ENCODE data around the gene CD8B2.
"Not testable (repeated sequence)": the region's sequence is repeated elsewhere in the genome, so short reads cannot be mapped to it uniquely, and the experiment has no call there.

The CD8B2 gene

DNA sequence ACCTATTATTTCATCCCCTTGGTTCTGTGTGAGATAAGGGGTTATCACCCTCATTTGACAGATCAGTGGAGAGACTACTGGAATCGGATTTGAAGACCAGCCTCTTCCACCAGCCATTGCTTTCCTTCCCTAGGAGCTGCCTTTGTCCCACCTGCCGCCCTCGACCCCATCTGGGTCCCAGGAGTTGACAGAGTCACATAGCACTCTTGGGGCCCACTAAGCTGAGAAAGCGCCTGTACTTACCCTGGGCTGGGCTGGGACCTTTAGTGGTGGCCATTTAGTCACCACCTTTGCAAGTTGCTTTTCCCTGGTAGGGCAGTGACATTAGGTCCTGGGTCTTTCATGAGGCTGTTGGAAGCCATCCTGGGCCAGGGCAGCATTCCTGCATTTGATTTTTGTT is 17.6 kb downstream of the CD8B2 start:
- DNase-seq; H3K4me1 Mint-ChIP-seq (ENCODE audit: low read depth): not testable (repeated sequence)

GRCh38 chr2:106506002-106506687 is 19.0 kb downstream of the CD8B2 start:
- not testable (repeated sequence) for H3K36me3 Mint-ChIP-seq (ENCODE audit: low read depth); H3K27me3 Mint-ChIP-seq; H3K27ac Mint-ChIP-seq; H3K9me3 Mint-ChIP-seq; DNase-seq; H3K4me3 Mint-ChIP-seq
- peaks cover 11% of the 10 kb centered on the region for H3K4me1 Mint-ChIP-seq (ENCODE audit: low read depth)

More for the DNA sequence above, 17.6 kb downstream of the CD8B2 start:
- H3K27ac Mint-ChIP-seq; H3K36me3 Mint-ChIP-seq (ENCODE audit: low read depth); H3K27me3 Mint-ChIP-seq; H3K4me3 Mint-ChIP-seq; H3K9me3 Mint-ChIP-seq: not testable (repeated sequence)

DNA sequence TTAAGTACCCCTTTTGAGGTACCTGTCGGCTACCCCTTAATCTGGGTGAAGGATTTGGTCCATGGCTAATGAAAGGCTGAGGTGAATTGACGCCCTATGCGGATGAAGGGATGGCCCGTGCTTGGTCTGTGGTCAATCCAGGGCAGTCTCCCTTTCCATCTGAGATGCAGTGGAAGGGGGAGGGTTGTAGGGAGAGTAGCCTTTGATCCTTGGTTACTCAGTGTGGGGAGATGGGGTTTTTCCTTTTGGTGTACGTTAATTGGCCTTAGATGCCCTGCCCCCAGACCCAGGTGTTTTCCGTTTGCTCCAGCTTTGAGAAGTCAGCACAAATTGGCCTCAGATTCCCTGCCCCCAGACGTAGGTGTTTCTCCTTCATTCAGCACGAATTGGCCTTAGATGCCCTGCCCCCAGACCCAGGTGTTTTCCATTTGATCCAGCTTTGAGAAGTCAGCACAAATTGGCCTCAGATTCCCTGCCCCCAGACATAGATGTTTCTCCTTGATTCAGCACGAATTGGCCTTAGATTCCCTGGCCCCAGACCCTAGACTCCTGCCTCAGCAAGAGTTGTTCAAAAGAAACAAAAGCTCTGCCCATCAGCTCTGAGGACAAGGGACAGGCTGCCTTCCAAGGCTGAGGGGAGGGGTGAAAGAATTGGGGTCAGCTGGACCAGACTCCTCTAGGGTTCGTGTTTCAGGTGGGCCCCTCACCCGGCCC is 21.7 kb downstream of the CD8B2 start:
- not testable (repeated sequence) for H3K9me3 Mint-ChIP-seq; H3K36me3 Mint-ChIP-seq (ENCODE audit: low read depth); H3K27me3 Mint-ChIP-seq; H3K27ac Mint-ChIP-seq; H3K4me3 Mint-ChIP-seq; DNase-seq
- H3K4me1 Mint-ChIP-seq (ENCODE audit: low read depth), result peaks cover 23% of the 10 kb centered on the region

DNA sequence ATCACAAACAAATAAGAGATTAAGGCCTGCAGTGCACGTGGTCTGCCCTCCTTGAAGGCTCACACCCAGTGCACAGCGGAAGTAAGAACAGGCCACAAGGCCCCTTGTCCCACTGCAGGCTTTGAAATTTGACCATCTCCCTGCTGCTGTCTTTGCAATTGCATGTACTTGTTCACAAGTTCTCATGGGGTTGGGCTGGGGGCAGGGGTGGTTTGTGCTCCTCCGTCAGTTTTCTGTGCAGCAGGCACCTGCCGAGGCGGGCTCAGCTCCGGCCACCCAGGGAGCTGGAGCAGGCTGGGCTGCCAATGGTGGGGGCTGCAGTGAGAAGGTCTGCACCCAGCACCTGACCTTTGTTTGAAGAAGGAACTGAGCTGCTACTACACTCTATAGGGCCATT is 22.2 kb downstream of the CD8B2 start:
- not testable (repeated sequence) for H3K27me3 Mint-ChIP-seq; H3K36me3 Mint-ChIP-seq (ENCODE audit: low read depth); H3K4me3 Mint-ChIP-seq; H3K27ac Mint-ChIP-seq; H3K9me3 Mint-ChIP-seq; DNase-seq
- peaks cover 23% of the 10 kb centered on the region for H3K4me1 Mint-ChIP-seq (ENCODE audit: low read depth)

DNA sequence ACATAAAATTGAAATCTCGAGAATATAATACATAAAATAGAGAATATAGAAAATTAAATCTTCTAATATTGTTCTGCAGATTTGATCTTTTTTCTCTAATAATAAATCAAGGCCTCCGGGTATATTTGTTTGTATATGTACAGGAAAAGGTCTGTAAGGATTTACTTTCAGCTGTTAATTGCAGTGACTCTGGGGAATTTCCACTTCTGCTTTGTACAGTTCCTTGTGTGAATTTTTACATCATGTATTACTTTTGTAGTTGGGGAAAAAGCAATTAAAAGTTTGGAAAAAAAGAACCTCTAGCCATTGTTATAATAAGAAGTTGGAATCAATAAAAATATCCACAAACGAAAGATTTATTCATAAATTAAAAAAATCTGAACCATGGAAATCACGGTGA is 23.6 kb downstream of the CD8B2 start:
- not testable (repeated sequence) for H3K4me3 Mint-ChIP-seq; DNase-seq; H3K36me3 Mint-ChIP-seq (ENCODE audit: low read depth); H3K27me3 Mint-ChIP-seq; H3K9me3 Mint-ChIP-seq; H3K27ac Mint-ChIP-seq
- H3K4me1 Mint-ChIP-seq (ENCODE audit: low read depth), result peaks cover 29% of the 10 kb centered on the region

- peak; percentile 52 for DNase-seq
- not testable (repeated sequence) for H3K4me3 Mint-ChIP-seq
These were observed 24.3 kb downstream of the CD8B2 start for GRCh38 chr2:106511476-106511901.

GRCh38 chr2:106511934-106512333 is 24.8 kb downstream of the CD8B2 start:
- Mint-ChIP-seq H3K4me3 (peak overlapping the region; percentile 27), H3K27ac (peak overlapping the region; percentile 72), H3K4me1 (ENCODE audit: low read depth) (peaks cover 24% of the 10 kb centered on the region)
- not testable (repeated sequence) for H3K36me3 Mint-ChIP-seq (ENCODE audit: low read depth); H3K27me3 Mint-ChIP-seq; DNase-seq; H3K9me3 Mint-ChIP-seq

More at GRCh38 chr2:106511476-106511901, 24.3 kb downstream of the CD8B2 start:
- H3K36me3 Mint-ChIP-seq (ENCODE audit: low read depth); H3K27me3 Mint-ChIP-seq; H3K9me3 Mint-ChIP-seq: not testable (repeated sequence)
- peak overlapping the region; percentile 72 for H3K27ac Mint-ChIP-seq
- H3K4me1 Mint-ChIP-seq (ENCODE audit: low read depth), result peaks cover 28% of the 10 kb centered on the region

- not testable (repeated sequence) for H3K36me3 Mint-ChIP-seq (ENCODE audit: low read depth); DNase-seq; H3K9me3 Mint-ChIP-seq; H3K27ac Mint-ChIP-seq; H3K4me3 Mint-ChIP-seq; H3K27me3 Mint-ChIP-seq
- peaks cover 22% of the 10 kb centered on the region for H3K4me1 Mint-ChIP-seq (ENCODE audit: low read depth)
These were observed 26.2 kb downstream of the CD8B2 start for GRCh38 chr2:106513391-106513790.

- H3K4me1 Mint-ChIP-seq (ENCODE audit: low read depth), result peaks cover 22% of the 10 kb centered on the region
- H3K36me3 Mint-ChIP-seq (ENCODE audit: low read depth); H3K9me3 Mint-ChIP-seq; DNase-seq; H3K27ac Mint-ChIP-seq; H3K4me3 Mint-ChIP-seq; H3K27me3 Mint-ChIP-seq: not testable (repeated sequence)
These were observed 27.7 kb downstream of the CD8B2 start for GRCh38 chr2:106514827-106515226.

DNA sequence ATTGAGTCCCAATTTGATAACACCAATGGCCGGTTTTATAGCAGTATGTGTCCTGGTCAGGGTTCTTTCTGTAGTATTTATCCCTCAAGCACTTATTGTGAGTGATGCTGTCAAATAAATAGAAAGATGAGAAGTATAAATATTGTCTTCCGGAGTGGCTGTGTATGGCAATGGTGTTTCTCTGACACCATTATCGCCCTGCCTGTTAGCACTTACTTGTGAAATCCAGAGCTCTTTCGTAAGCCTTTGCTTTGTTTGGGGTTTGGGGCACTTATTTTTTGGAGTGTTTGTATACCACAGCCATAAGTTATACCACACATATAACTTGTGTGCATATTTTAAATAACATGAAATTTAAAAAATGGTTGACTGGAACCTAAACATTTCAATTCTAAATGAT is 29.3 kb downstream of the CD8B2 start:
- Mint-ChIP-seq H3K9me3 (no peaks in the 10 kb centered on the region), H3K27ac (no peak overlapping the region), H3K36me3 (ENCODE audit: low read depth) (no peaks in the 10 kb centered on the region), H3K4me1 (ENCODE audit: low read depth) (peaks cover 16% of the 10 kb centered on the region), H3K4me3 (no peak overlapping the region), H3K27me3 (no peaks in the 10 kb centered on the region)
- DNase-seq, result no peak

- no peak overlapping the region for H3K27ac Mint-ChIP-seq
- DNase-seq, result no peak
- H3K36me3 Mint-ChIP-seq (ENCODE audit: low read depth), result no peaks in the 10 kb centered on the region
- H3K9me3 Mint-ChIP-seq, result no peaks in the 10 kb centered on the region
- H3K27me3 Mint-ChIP-seq, result no peaks in the 10 kb centered on the region
- peaks cover 13% of the 10 kb centered on the region for H3K4me1 Mint-ChIP-seq (ENCODE audit: low read depth)
- no peak overlapping the region for H3K4me3 Mint-ChIP-seq
These were observed 29.7 kb downstream of the CD8B2 start for GRCh38 chr2:106516864-106517263.

GRCh38 chr2:106517329-106517728 is 30.2 kb downstream of the CD8B2 start:
- Mint-ChIP-seq H3K9me3 (no peaks in the 10 kb centered on the region), H3K4me1 (ENCODE audit: low read depth) (peaks cover 8% of the 10 kb centered on the region), H3K4me3 (no peak overlapping the region), H3K27me3 (no peaks in the 10 kb centered on the region), H3K27ac (no peak overlapping the region), H3K36me3 (ENCODE audit: low read depth) (no peaks in the 10 kb centered on the region)
- DNase-seq, result no peak

GRCh38 chr2:106519767-106520166 is 32.6 kb downstream of the CD8B2 start:
- Mint-ChIP-seq H3K27ac (no peak overlapping the region), H3K36me3 (ENCODE audit: low read depth) (no peaks in the 10 kb centered on the region), H3K4me1 (ENCODE audit: low read depth) (peaks cover 4% of the 10 kb centered on the region), H3K27me3 (no peaks in the 10 kb centered on the region), H3K9me3 (peaks cover 7% of the 10 kb centered on the region), H3K4me3 (no peak overlapping the region)
- DNase-seq, result no peak

GRCh38 chr2:106521016-106521415 is 33.9 kb downstream of the CD8B2 start:
- H3K36me3 Mint-ChIP-seq (ENCODE audit: low read depth), result no peaks in the 10 kb centered on the region
- peaks cover 11% of the 10 kb centered on the region for H3K9me3 Mint-ChIP-seq
- H3K4me1 Mint-ChIP-seq (ENCODE audit: low read depth), result no peaks in the 10 kb centered on the region
- no peak overlapping the region for H3K27ac Mint-ChIP-seq
- no peaks in the 10 kb centered on the region for H3K27me3 Mint-ChIP-seq
- no peak for DNase-seq
- H3K4me3 Mint-ChIP-seq, result no peak overlapping the region

- H3K4me1 Mint-ChIP-seq (ENCODE audit: low read depth), result no peaks in the 10 kb centered on the region
- H3K36me3 Mint-ChIP-seq (ENCODE audit: low read depth), result no peaks in the 10 kb centered on the region
- H3K27ac Mint-ChIP-seq, result no peak overlapping the region
- peaks cover 11% of the 10 kb centered on the region for H3K9me3 Mint-ChIP-seq
- H3K4me3 Mint-ChIP-seq, result no peak overlapping the region
- no peak for DNase-seq
- peaks cover 3% of the 10 kb centered on the region for H3K27me3 Mint-ChIP-seq
These were observed 37.0 kb downstream of the CD8B2 start for GRCh38 chr2:106523976-106524665.
